MM.1S (cell line): Measurements from ENCODE around the gene TMEM154.
A peak's percentile ranks its signal among the peaks of the same experiment; 100 is the strongest.

Experiments
- DNase-seq: peaks from one replicate; pipeline ENCODE4 v3.0.0-alpha.2; 2015
- H2AFZ ChIP-seq: fragments of 300-600 bp; sonication (generic); 2 replicates; pipeline ENCODE4 v1.6.0; 2016; ENCODE audit warnings: antibody characterized with exemption, low read length
- H3F3A ChIP-seq: fragments of 300-600 bp; sonication (generic); 2 replicates; pipeline ENCODE4 v1.6.1; 2016; ENCODE audit warnings: mild to moderate bottlenecking, antibody characterized with exemption, low read length, moderate library complexity, mixed read lengths; ENCODE audit not compliant: insufficient read depth
- H3K27ac ChIP-seq: fragments of 300-600 bp; sonication (generic); 2 replicates; pipeline ENCODE4 v1.5.1; 2016; ENCODE audit warnings: mild to moderate bottlenecking, low read length
- H3K27me3 ChIP-seq: fragments of 300-600 bp; sonication (generic); replicated peaks from 2 replicates; pipeline ENCODE4 v1.6.0; 2016; ENCODE audit warnings: low read length; ENCODE audit not compliant: insufficient read depth
- H3K36me3 ChIP-seq: fragments of 300-600 bp; sonication (generic); replicated peaks from 2 replicates; pipeline ENCODE4 v1.6.1; 2016; ENCODE audit warnings: mild to moderate bottlenecking, low read length, mixed read lengths; ENCODE audit not compliant: insufficient read depth
- H3K4me1 ChIP-seq: fragments of 300-600 bp; sonication (generic); 2 replicates; pipeline ENCODE4 v1.6.1; 2016; ENCODE audit warnings: low read length, mixed read lengths
- H3K4me2 ChIP-seq: fragments of 300-600 bp; sonication (generic); 2 replicates; pipeline ENCODE4 v1.6.0; 2016; ENCODE audit warnings: low read depth, low read length
- H3K4me3 ChIP-seq: fragments of 300-600 bp; sonication (generic); 2 replicates; pipeline ENCODE4 v1.5.1; 2016; ENCODE audit warnings: low read length, mixed read lengths
- H3K79me2 ChIP-seq: fragments of 300-600 bp; sonication (generic); 2 replicates; pipeline ENCODE4 v1.6.1; 2016; ENCODE audit warnings: mixed run types, low read length, mixed read lengths
- H3K9ac ChIP-seq: fragments of 300-600 bp; sonication (generic); 2 replicates; pipeline ENCODE4 v1.6.1; 2016; ENCODE audit warnings: low read length, mixed read lengths
- H3K9me2 ChIP-seq: fragments of 300-600 bp; sonication (generic); replicated peaks from 2 replicates; pipeline ENCODE4 v1.6.1; 2016; ENCODE audit warnings: mild to moderate bottlenecking, low read length, mixed read lengths; ENCODE audit not compliant: insufficient read depth
- H3K9me3 ChIP-seq: fragments of 300-600 bp; sonication (generic); replicated peaks from 2 replicates; pipeline ENCODE4 v1.6.1; 2016; ENCODE audit warnings: mild to moderate bottlenecking, low read length, mixed read lengths; ENCODE audit not compliant: insufficient read depth
- H4K20me1 ChIP-seq: fragments of 300-600 bp; sonication (generic); 2 replicates; pipeline ENCODE4 v1.6.1; 2016; ENCODE audit warnings: mild to moderate bottlenecking, low read length, moderate library complexity, mixed read lengths; ENCODE audit not compliant: insufficient read depth
- CTCF ChIP-seq: fragments of 300-600 bp; sonication (generic); IDR thresholded peaks from 2 replicates; pipeline ENCODE4 v1.5.1; 2016; ENCODE audit warnings: antibody characterized with exemption, low read length, mixed read lengths
- EZH2 ChIP-seq: fragments of 300-600 bp; sonication (generic); optimal IDR thresholded peaks from 2 replicates; pipeline ENCODE3; 2017; ENCODE audit warnings: low read depth, mild to moderate bottlenecking, antibody characterized with exemption, low read length, mixed read lengths
- EZH2phosphoT487 ChIP-seq: fragments of 300-600 bp; sonication (generic); IDR thresholded peaks from 2 replicates; pipeline ENCODE4 v1.6.1; 2018; ENCODE audit warnings: antibody characterized with exemption, low read length

TMEM154 gene

GRCh38 chr4:152709675-152710438 is 30.1 kb upstream of the TMEM154 start:
- Histone ChIP-seq H3F3A (no peaks in the 10 kb centered on the region), H3K27ac (peak overlapping the region; percentile 32; the same call in 1 of the 2 replicates), H3K4me2 (peak overlapping the region; percentile 69), H3K4me1 (peaks cover 10% of the 10 kb centered on the region), H3K9ac (no peak overlapping the region; the same call in 1 of the 2 replicates), H3K9me2 (no peaks in the 10 kb centered on the region), H2AFZ (peak overlapping the region; percentile 18), H3K36me3 (no peaks in the 10 kb centered on the region), H3K9me3 (no peaks in the 10 kb centered on the region), H3K4me3 (no peak overlapping the region), H3K79me2 (no peaks in the 10 kb centered on the region), H3K27me3 (no peaks in the 10 kb centered on the region), H4K20me1 (no peaks in the 10 kb centered on the region)
- peak; percentile 79 for DNase-seq
- TF ChIP-seq EZH2phosphoT487 (no peak), EZH2 (no peak), CTCF (no peak)

GRCh38 chr4:152708796-152709195 is 29.0 kb upstream of the TMEM154 start:
- no peak overlapping the region for H3K4me2 ChIP-seq
- peaks cover 10% of the 10 kb centered on the region for H3K4me1 ChIP-seq
- no peaks in the 10 kb centered on the region for H3K27me3 ChIP-seq

GRCh38 chr4:152708361-152708760 is 28.6 kb upstream of the TMEM154 start:
- H3K27me3 ChIP-seq: no peaks in the 10 kb centered on the region
- H3K4me2 ChIP-seq: no peak overlapping the region
- H2AFZ ChIP-seq: no peak overlapping the region
- H3K27ac ChIP-seq: no peak overlapping the region
- DNase-seq: no peak
- no peaks in the 10 kb centered on the region for H3K9me3 ChIP-seq
- no peaks in the 10 kb centered on the region for H3K79me2 ChIP-seq
- no peaks in the 10 kb centered on the region for H3K9me2 ChIP-seq
- H3K4me1 ChIP-seq: peaks cover 10% of the 10 kb centered on the region
- H3K9ac ChIP-seq: no peak overlapping the region
- H3K4me3 ChIP-seq: no peak overlapping the region
- TF ChIP-seq CTCF: no peak
- TF ChIP-seq EZH2phosphoT487: no peak
- TF ChIP-seq EZH2: no peak
- no peaks in the 10 kb centered on the region for H3K36me3 ChIP-seq
- H3F3A ChIP-seq: no peaks in the 10 kb centered on the region
- H4K20me1 ChIP-seq: no peaks in the 10 kb centered on the region

More at GRCh38 chr4:152708796-152709195, 29.0 kb upstream of the TMEM154 start:
- Histone ChIP-seq H2AFZ (no peak overlapping the region), H4K20me1 (no peaks in the 10 kb centered on the region), H3K9me3 (no peaks in the 10 kb centered on the region), H3K9ac (no peak overlapping the region), H3K79me2 (no peaks in the 10 kb centered on the region), H3F3A (no peaks in the 10 kb centered on the region), H3K9me2 (no peaks in the 10 kb centered on the region), H3K27ac (no peak overlapping the region), H3K4me3 (no peak overlapping the region), H3K36me3 (no peaks in the 10 kb centered on the region)
- no peak for TF ChIP-seq EZH2phosphoT487
- no peak for TF ChIP-seq EZH2
- no peak for DNase-seq

- no peaks in the 10 kb centered on the region for H3F3A ChIP-seq
- no peaks in the 10 kb centered on the region for H3K79me2 ChIP-seq
- no peak overlapping the region for H3K4me3 ChIP-seq
- no peak overlapping the region for H3K4me2 ChIP-seq
- TF ChIP-seq EZH2phosphoT487: no peak
- no peak for TF ChIP-seq CTCF
- TF ChIP-seq EZH2: no peak
- H3K27me3 ChIP-seq: no peaks in the 10 kb centered on the region
- no peak overlapping the region for H3K27ac ChIP-seq
- H3K4me1 ChIP-seq: peaks cover 10% of the 10 kb centered on the region
- no peaks in the 10 kb centered on the region for H3K36me3 ChIP-seq
- no peak for DNase-seq
- no peaks in the 10 kb centered on the region for H3K9me3 ChIP-seq
- no peak overlapping the region for H3K9ac ChIP-seq
- no peaks in the 10 kb centered on the region for H4K20me1 ChIP-seq
- H3K9me2 ChIP-seq: no peaks in the 10 kb centered on the region
- H2AFZ ChIP-seq: no peak overlapping the region
Measured at GRCh38 chr4:152707632-152708031, 27.8 kb upstream of the TMEM154 start.
